Gastrocnemius medialis (tissue), 4 donors: ENCODE measurements around the gene NPNT. TPM values are rescaled to one million over a fixed set of nuclear protein-coding genes. Genes with fewer than 3 reads are reported as not detected.

Experiments
- ATAC-seq, 2 donors: fragments of 150-250 bp; one replicate each; pipeline ENCODE4 v1.9.1; 2016
- DNase-seq, 2 donors: peaks; one replicate each; pipeline ENCODE4 v3.0.0-alpha.2; 2019
- H3K27ac ChIP-seq, 4 donors: fragments of 200-600 bp; sonication (generic); 1 replicate in 1 of 4; 2 replicates in 3 of 4; pipeline ENCODE4 v1.5.1; 2016 to 2018; ENCODE audit warnings: mild to moderate bottlenecking in 2 of 4, moderate library complexity in 1 of 4
- H3K27me3 ChIP-seq, 3 donors: fragments of 200-600 bp; sonication (generic) in 2 of 3; 1 replicate in 1 of 3; 2 replicates in 2 of 3; pipeline versions ENCODE4 v1.5.1 to v1.6.0; 2016 to 2019; ENCODE audit warnings: mild to moderate bottlenecking in 1 of 3, moderate library complexity in 1 of 3
- H3K36me3 ChIP-seq, 2 donors: fragments of 200-600 bp; sonication (generic) in 1 of 2; one replicate each; pipeline ENCODE4 v1.5.1; 2017 to 2018
- H3K4me1 ChIP-seq, 2 donors: fragments of 200-600 bp; sonication (generic) in 1 of 2; one replicate each; pipeline ENCODE4 v1.5.1; 2016 to 2017; ENCODE audit warnings: mild to moderate bottlenecking in 2 of 2
- H3K4me3 ChIP-seq, 4 donors: fragments of 200-600 bp; sonication (generic) in 3 of 4; 1 replicate in 1 of 4; 2 replicates in 3 of 4; pipeline ENCODE4 v1.5.1; 2016 to 2019; ENCODE audit warnings: mild to moderate bottlenecking in 2 of 4
- H3K9me3 ChIP-seq, 3 donors: fragments of 200-600 bp; sonication (generic) in 2 of 3; 1 replicate in 1 of 3; 2 replicates in 2 of 3; pipeline ENCODE4 v1.5.1; 2016 to 2019
- CTCF ChIP-seq, 5 experiments: fragments of 450-650 bp in 3 of 5; fragments of 200-600 bp in 2 of 5; sonication (generic) in 2 of 5; IDR thresholded peaks in 4 of 5; conservative IDR thresholded peaks in 1 of 5; 1 replicate in 4 of 5; 2 replicates in 1 of 5; pipeline ENCODE4 v1.5.1; 2016 to 2019; ENCODE audit warnings: antibody characterized with exemption in 5 of 5, mild to moderate bottlenecking in 3 of 5, moderate library complexity in 3 of 5
- POLR2A ChIP-seq, 2 donors: fragments of 450-650 bp; IDR thresholded peaks; one replicate each; pipeline ENCODE4 v1.6.1; 2017; ENCODE audit warnings: antibody characterized with exemption in 2 of 2, mild to moderate bottlenecking in 2 of 2, moderate library complexity in 2 of 2
- in situ Hi-C, 4 donors: fragments of 200-750 bp; cut with MboI; loops; one replicate each; pipeline versions ENCODE4 v1.15.0 to v1.8.0; 2017; ENCODE audit warnings: low sequenced_read_pairs in 4 of 4
- intact Hi-C: fragments of 100-400 bp; cut with DNase I; formaldehyde crosslinking; loops from one replicate; pipeline ENCODE4 v1.15.1; 2023; ENCODE audit warnings: low total_unique reads
- total RNA-seq, 4 donors: library from RNA; depleted of rRNA; stranded (reverse); fragments of >200 nt; gene quantifications; one replicate each; pipeline versions ENCODE4 v1.1.0 to v1.2.3, GENCODE V29; 2016

The NPNT gene
- total RNA-seq, 4 donors from 2014 or later = 0.31 to 6.4 (median 3.0) TPM

GRCh38 chr4:106010761-106011160 is 115.5 kb downstream of the NPNT start:
- Histone ChIP-seq H3K36me3 (no peaks in the 10 kb centered on the region), H3K27me3 (no peaks in the 10 kb centered on the region), H3K4me1 (no peaks in the 10 kb centered on the region), H3K27ac (no peak overlapping the region), H3K9me3 (peaks cover 0 to 4% (median 0%) of the 10 kb centered on the region in 3 donors), H3K4me3 (no peak overlapping the region)
- intact Hi-C loops = no loop called here
- TF ChIP-seq CTCF (IDR thresholded peaks at IDR 0.05 in 4 of 5, conservative IDR thresholded peaks at IDR 0.05 in 1 of 5) (no peak), POLR2A (IDR thresholded peaks at IDR 0.05) (no peak)
- ATAC-seq = no peak
- DNase-seq = no peak
- in situ Hi-C loops = no loop called here

GRCh38 chr4:106011387-106011786 is 116.1 kb downstream of the NPNT start:
- in situ Hi-C loops (no loop called here), intact Hi-C loops (no loop called here)
- no peak for DNase-seq
- no peak for ATAC-seq
- Histone ChIP-seq H3K27ac (no peak overlapping the region), H3K4me1 (no peaks in the 10 kb centered on the region), H3K9me3 (peaks cover 0 to 4% (median 0%) of the 10 kb centered on the region in 3 donors), H3K4me3 (no peak overlapping the region), H3K27me3 (no peaks in the 10 kb centered on the region), H3K36me3 (no peaks in the 10 kb centered on the region)
- TF ChIP-seq POLR2A (IDR thresholded peaks at IDR 0.05) = no peak
- TF ChIP-seq CTCF (IDR thresholded peaks at IDR 0.05 in 4 of 5, conservative IDR thresholded peaks at IDR 0.05 in 1 of 5) = no peak

- TF ChIP-seq CTCF (IDR thresholded peaks at IDR 0.05 in 4 of 5, conservative IDR thresholded peaks at IDR 0.05 in 1 of 5) (no peak), POLR2A (IDR thresholded peaks at IDR 0.05) (no peak)
- no peak for ATAC-seq
- H3K27ac ChIP-seq = no peak overlapping the region
- in situ Hi-C loops (no loop called here), intact Hi-C loops (no loop called here)
- no peaks in the 10 kb centered on the region for H3K9me3 ChIP-seq
- H3K4me1 ChIP-seq = no peaks in the 10 kb centered on the region
- no peak for DNase-seq
- no peak overlapping the region for H3K4me3 ChIP-seq
- no peaks in the 10 kb centered on the region for H3K27me3 ChIP-seq
- H3K36me3 ChIP-seq = no peaks in the 10 kb centered on the region
Observed at GRCh38 chr4:106017975-106018374, 122.7 kb downstream of the NPNT start.

- H3K4me3 ChIP-seq = no peak overlapping the region
- ATAC-seq (no peak), DNase-seq (no peak)
- in situ Hi-C loops = no loop called here
- TF ChIP-seq POLR2A (IDR thresholded peaks at IDR 0.05) (no peak), CTCF (IDR thresholded peaks at IDR 0.05 in 4 of 5, conservative IDR thresholded peaks at IDR 0.05 in 1 of 5) (no peak)
- intact Hi-C loops = no loop called here
- H3K27ac ChIP-seq = no peak overlapping the region
- H3K4me1 ChIP-seq = no peaks in the 10 kb centered on the region
- H3K36me3 ChIP-seq = no peaks in the 10 kb centered on the region
- H3K27me3 ChIP-seq = no peaks in the 10 kb centered on the region
- no peaks in the 10 kb centered on the region for H3K9me3 ChIP-seq
Observed at GRCh38 chr4:106019771-106020170, 124.5 kb downstream of the NPNT start.

Other genes starting within 250 kb of the NPNT start
- gene INTS12, start 186.8 kb upstream of the NPNT start, total RNA-seq = 10 to 100 TPM; 16.7 to 27.3 (median 24.4) TPM
- 10 to 100 TPM in 1 of 4 donors, 1 to 10 TPM in 3; 1.8 to 15.0 (median 5.6) TPM for gene GSTCD, start 186.7 kb upstream of the NPNT start, total RNA-seq